ENCODE data around the gene RHBDD3.

DNA sequence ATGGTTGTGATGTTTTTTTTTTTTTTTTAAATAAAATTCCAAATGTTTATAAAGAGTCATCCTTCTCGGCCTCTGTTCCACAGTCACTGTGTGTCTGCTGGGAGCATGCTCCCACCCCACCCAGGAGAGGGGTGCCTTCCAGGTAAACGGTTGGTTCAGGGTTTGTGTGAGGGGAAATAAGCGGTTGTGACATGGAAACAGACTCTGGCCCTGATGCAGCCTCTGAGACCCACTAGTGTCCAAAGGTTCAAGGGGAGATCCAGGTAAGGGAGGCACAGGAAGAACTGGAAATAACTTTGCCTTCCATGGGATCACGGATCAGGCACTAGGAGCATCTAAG lies 32.7 kb upstream of the RHBDD3 start:
- no peak for TF ChIP-seq POLR2A (IDR thresholded peaks at IDR 0.05)
- TF ChIP-seq, protein P1, sequence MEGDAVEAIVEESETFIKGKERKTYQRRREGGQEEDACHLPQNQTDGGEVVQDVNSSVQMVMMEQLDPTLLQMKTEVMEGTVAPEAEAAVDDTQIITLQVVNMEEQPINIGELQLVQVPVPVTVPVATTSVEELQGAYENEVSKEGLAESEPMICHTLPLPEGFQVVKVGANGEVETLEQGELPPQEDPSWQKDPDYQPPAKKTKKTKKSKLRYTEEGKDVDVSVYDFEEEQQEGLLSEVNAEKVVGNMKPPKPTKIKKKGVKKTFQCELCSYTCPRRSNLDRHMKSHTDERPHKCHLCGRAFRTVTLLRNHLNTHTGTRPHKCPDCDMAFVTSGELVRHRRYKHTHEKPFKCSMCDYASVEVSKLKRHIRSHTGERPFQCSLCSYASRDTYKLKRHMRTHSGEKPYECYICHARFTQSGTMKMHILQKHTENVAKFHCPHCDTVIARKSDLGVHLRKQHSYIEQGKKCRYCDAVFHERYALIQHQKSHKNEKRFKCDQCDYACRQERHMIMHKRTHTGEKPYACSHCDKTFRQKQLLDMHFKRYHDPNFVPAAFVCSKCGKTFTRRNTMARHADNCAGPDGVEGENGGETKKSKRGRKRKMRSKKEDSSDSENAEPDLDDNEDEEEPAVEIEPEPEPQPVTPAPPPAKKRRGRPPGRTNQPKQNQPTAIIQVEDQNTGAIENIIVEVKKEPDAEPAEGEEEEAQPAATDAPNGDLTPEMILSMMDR (IDR thresholded peaks at IDR 0.05), result no peak
